ENCODE data around the gene GGCX.

DNA sequence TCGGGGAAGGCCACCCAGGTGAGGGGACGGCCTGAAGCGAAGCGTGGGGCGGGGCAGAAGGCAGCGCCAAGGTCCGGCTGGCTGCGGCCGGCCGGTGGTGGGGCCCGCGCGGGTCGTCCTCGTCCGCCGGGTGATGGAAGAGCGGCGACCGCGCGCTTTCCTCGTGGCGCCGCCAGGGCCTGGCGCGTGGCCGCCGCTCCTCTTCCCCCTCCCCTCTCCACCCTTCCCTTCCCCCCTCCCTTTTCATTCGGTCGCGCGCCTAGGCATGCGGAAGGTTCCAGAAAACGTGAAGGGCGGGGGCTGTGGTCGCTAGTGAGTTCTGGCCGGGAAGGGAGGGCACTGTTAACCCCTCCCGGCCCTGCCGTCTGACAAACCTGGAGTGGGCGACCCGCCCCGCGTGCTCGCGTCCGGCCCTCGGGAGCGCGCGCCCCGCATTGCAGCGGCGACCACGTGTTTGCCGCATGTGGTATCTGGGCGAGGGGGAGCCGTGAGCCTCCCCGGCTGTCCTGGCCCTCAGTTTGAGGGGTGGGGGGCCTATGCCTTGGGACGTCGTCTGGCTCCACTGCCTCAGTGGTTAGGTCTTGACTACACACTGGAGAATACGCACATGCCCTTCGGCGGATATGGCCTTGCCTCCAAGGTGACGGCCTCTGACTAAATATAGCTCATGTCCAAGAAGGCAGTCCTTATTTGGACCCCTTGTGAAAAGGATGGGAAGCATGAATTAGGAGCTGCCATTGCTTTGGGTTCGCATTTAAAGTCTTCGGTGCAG is 21.7 kb downstream of the GGCX start:
- TF ChIP-seq, protein P1, sequence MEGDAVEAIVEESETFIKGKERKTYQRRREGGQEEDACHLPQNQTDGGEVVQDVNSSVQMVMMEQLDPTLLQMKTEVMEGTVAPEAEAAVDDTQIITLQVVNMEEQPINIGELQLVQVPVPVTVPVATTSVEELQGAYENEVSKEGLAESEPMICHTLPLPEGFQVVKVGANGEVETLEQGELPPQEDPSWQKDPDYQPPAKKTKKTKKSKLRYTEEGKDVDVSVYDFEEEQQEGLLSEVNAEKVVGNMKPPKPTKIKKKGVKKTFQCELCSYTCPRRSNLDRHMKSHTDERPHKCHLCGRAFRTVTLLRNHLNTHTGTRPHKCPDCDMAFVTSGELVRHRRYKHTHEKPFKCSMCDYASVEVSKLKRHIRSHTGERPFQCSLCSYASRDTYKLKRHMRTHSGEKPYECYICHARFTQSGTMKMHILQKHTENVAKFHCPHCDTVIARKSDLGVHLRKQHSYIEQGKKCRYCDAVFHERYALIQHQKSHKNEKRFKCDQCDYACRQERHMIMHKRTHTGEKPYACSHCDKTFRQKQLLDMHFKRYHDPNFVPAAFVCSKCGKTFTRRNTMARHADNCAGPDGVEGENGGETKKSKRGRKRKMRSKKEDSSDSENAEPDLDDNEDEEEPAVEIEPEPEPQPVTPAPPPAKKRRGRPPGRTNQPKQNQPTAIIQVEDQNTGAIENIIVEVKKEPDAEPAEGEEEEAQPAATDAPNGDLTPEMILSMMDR (IDR thresholded peaks at IDR 0.05; ENCODE audit: insufficient read depth, low read length, poor library complexity, severe bottlenecking): no peak
- TF ChIP-seq EZH2phosphoT487 (conservative IDR thresholded peaks at IDR 0.05; ENCODE audit: low read length): no peak

Data from SU-DHL-6 (cell line).